ENCODE results near the gene ALG11. TPM values are rescaled to one million over a fixed set of nuclear protein-coding genes. Genes with fewer than 3 reads are reported as not detected.

ALG11 gene
- polyA plus RNA-seq, 1 donor from 2014 or later = 29.2 TPM

DNA sequence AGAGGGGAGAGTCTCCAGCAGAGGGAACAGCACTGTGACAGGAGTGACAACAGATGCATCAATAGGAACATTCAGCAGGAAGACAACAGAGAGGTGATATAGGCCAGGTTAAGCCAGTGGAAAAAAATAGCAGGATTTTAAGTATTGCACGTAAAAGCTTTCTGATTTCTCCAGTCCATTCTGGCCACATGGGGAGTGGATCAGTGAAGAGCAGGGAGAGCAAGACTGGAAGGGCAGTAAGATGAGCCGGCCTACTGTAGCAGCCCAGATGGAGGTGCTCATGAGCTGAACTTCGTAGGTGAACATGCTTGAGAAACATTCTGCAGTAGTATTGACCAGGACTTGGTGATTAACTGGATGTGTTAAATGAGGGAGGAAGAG is 14.0 kb downstream of the ALG11 start:
- Histone ChIP-seq H3K9me3 (ENCODE audit: low read length) (peaks cover 4% of the 10 kb centered on the region), H3K4me3 (ENCODE audit: low read length) (no peak overlapping the region), H3K9ac (ENCODE audit: low read length) (no peak overlapping the region), H3K4me2 (ENCODE audit: low read length) (no peak overlapping the region), H4K20me1 (ENCODE audit: insufficient read depth) (no peaks in the 10 kb centered on the region), H2AFZ (ENCODE audit: low read depth, low read length) (no peak overlapping the region), H3K79me2 (replicated peaks; ENCODE audit: insufficient read depth, low read length) (no peaks in the 10 kb centered on the region), H3K27me3 (ENCODE audit: insufficient read depth, low read depth, low read length) (no peaks in the 10 kb centered on the region), H3K27ac (ENCODE audit: low read length) (no peak overlapping the region), H3F3A (ENCODE audit: insufficient read depth, low read length, poor library complexity, severe bottlenecking) (no peaks in the 10 kb centered on the region), H3K9me2 (ENCODE audit: insufficient read depth, low read length) (no peaks in the 10 kb centered on the region), H3K36me3 (ENCODE audit: insufficient read depth, low read length) (no peaks in the 10 kb centered on the region)
- TF ChIP-seq POLR2AphosphoS5 (IDR thresholded peaks at IDR 0.05) = no peak

DNA sequence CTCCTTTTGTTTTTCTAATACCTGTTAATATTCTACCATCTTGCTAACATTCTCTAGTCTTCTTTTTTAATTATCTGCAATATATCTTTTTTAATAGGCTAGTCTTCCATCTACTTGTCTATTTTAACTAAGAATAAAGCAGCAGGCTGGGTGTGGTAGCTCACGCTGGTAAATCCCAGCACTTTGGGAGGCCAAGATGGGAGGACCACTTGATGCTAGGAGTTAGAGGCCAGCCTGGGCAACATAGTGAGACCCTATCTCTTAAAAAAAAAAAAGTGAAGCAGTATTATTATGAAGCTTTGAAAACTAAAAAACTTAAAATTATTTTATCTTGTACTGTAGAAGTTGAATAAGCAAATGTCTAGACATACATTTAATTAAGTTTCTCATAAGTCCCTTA is 15.6 kb downstream of the ALG11 start:
- Histone ChIP-seq H3F3A (ENCODE audit: insufficient read depth, low read length, poor library complexity, severe bottlenecking) (no peaks in the 10 kb centered on the region), H3K27ac (ENCODE audit: low read length) (no peak overlapping the region), H2AFZ (ENCODE audit: low read depth, low read length) (no peak overlapping the region), H3K27me3 (ENCODE audit: insufficient read depth, low read depth, low read length) (no peaks in the 10 kb centered on the region), H3K36me3 (ENCODE audit: insufficient read depth, low read length) (no peaks in the 10 kb centered on the region), H3K9me3 (ENCODE audit: low read length) (peaks cover 4% of the 10 kb centered on the region), H3K9me2 (ENCODE audit: insufficient read depth, low read length) (no peaks in the 10 kb centered on the region), H3K4me2 (ENCODE audit: low read length) (no peak overlapping the region), H3K4me3 (ENCODE audit: low read length) (no peak overlapping the region), H3K9ac (ENCODE audit: low read length) (no peak overlapping the region), H3K79me2 (replicated peaks; ENCODE audit: insufficient read depth, low read length) (no peaks in the 10 kb centered on the region), H4K20me1 (ENCODE audit: insufficient read depth) (no peaks in the 10 kb centered on the region)
- TF ChIP-seq EZH2 (IDR thresholded peaks at IDR 0.05; ENCODE audit: borderline replicate concordance, insufficient read depth, low read length, poor library complexity, severe bottlenecking) = no peak
- no peak for TF ChIP-seq POLR2AphosphoS5 (IDR thresholded peaks at IDR 0.05)
- TF ChIP-seq TAF1 (IDR thresholded peaks at IDR 0.05; ENCODE audit: low read depth) = no peak
- TF ChIP-seq, protein P1, sequence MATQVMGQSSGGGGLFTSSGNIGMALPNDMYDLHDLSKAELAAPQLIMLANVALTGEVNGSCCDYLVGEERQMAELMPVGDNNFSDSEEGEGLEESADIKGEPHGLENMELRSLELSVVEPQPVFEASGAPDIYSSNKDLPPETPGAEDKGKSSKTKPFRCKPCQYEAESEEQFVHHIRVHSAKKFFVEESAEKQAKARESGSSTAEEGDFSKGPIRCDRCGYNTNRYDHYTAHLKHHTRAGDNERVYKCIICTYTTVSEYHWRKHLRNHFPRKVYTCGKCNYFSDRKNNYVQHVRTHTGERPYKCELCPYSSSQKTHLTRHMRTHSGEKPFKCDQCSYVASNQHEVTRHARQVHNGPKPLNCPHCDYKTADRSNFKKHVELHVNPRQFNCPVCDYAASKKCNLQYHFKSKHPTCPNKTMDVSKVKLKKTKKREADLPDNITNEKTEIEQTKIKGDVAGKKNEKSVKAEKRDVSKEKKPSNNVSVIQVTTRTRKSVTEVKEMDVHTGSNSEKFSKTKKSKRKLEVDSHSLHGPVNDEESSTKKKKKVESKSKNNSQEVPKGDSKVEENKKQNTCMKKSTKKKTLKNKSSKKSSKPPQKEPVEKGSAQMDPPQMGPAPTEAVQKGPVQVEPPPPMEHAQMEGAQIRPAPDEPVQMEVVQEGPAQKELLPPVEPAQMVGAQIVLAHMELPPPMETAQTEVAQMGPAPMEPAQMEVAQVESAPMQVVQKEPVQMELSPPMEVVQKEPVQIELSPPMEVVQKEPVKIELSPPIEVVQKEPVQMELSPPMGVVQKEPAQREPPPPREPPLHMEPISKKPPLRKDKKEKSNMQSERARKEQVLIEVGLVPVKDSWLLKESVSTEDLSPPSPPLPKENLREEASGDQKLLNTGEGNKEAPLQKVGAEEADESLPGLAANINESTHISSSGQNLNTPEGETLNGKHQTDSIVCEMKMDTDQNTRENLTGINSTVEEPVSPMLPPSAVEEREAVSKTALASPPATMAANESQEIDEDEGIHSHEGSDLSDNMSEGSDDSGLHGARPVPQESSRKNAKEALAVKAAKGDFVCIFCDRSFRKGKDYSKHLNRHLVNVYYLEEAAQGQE (IDR thresholded peaks at IDR 0.05; ENCODE audit: borderline replicate concordance) = no peak
- no peak for TF ChIP-seq EP300 (conservative IDR thresholded peaks at IDR 0.05; ENCODE audit: poor library complexity, severe bottlenecking)
- TF ChIP-seq RAD21 (conservative IDR thresholded peaks at IDR 0.05) = no peak
- TF ChIP-seq MXI1 (conservative IDR thresholded peaks at IDR 0.05; ENCODE audit: poor library complexity, severe bottlenecking) = no peak
- TF ChIP-seq, protein P2, sequence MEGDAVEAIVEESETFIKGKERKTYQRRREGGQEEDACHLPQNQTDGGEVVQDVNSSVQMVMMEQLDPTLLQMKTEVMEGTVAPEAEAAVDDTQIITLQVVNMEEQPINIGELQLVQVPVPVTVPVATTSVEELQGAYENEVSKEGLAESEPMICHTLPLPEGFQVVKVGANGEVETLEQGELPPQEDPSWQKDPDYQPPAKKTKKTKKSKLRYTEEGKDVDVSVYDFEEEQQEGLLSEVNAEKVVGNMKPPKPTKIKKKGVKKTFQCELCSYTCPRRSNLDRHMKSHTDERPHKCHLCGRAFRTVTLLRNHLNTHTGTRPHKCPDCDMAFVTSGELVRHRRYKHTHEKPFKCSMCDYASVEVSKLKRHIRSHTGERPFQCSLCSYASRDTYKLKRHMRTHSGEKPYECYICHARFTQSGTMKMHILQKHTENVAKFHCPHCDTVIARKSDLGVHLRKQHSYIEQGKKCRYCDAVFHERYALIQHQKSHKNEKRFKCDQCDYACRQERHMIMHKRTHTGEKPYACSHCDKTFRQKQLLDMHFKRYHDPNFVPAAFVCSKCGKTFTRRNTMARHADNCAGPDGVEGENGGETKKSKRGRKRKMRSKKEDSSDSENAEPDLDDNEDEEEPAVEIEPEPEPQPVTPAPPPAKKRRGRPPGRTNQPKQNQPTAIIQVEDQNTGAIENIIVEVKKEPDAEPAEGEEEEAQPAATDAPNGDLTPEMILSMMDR (IDR thresholded peaks at IDR 0.05; ENCODE audit: poor library complexity, severe bottlenecking) = no peak
- TF ChIP-seq SMC3 (conservative IDR thresholded peaks at IDR 0.05; ENCODE audit: poor library complexity) = no peak

DNA sequence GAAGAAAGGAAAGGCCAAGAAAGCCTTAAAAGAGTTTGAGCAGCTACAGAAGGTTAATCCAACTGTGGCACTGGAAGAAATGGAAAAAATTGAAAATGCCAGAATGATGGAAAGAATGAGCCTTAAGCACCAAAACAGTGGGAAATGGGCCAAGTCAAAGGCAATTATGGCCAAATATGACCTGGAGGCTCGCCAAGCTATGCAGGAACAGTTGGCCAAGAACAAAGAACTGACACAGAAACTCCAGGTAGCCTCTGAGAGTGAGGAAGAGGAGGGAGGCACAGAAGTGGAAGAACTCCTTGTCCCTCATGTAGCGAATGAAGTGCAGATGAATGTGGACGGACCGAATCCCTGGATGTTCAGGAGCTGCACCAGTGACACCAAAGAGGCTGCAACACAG is 17.4 kb downstream of the ALG11 start:
- H3K4me2 ChIP-seq (ENCODE audit: low read length) = no peak overlapping the region
- H4K20me1 ChIP-seq (ENCODE audit: insufficient read depth) = no peaks in the 10 kb centered on the region
- no peaks in the 10 kb centered on the region for H3K9me2 ChIP-seq (ENCODE audit: insufficient read depth, low read length)
- no peaks in the 10 kb centered on the region for H3K27me3 ChIP-seq (ENCODE audit: insufficient read depth, low read depth, low read length)
- peaks cover 4% of the 10 kb centered on the region for H3K9me3 ChIP-seq (ENCODE audit: low read length)
- H3K27ac ChIP-seq (ENCODE audit: low read length) = no peak overlapping the region
- H3K9ac ChIP-seq (ENCODE audit: low read length) = no peak overlapping the region
- no peak overlapping the region for H3K4me3 ChIP-seq (ENCODE audit: low read length)
- H3K36me3 ChIP-seq (ENCODE audit: insufficient read depth, low read length) = no peaks in the 10 kb centered on the region
- H3F3A ChIP-seq (ENCODE audit: insufficient read depth, low read length, poor library complexity, severe bottlenecking) = no peaks in the 10 kb centered on the region
- no peak overlapping the region for H2AFZ ChIP-seq (ENCODE audit: low read depth, low read length)
- no peaks in the 10 kb centered on the region for H3K79me2 ChIP-seq (replicated peaks; ENCODE audit: insufficient read depth, low read length)
- TF ChIP-seq EP300 (conservative IDR thresholded peaks at IDR 0.05; ENCODE audit: poor library complexity, severe bottlenecking) = no peak
- no peak for TF ChIP-seq EZH2 (IDR thresholded peaks at IDR 0.05; ENCODE audit: borderline replicate concordance, insufficient read depth, low read length, poor library complexity, severe bottlenecking)
- no peak for TF ChIP-seq MXI1 (conservative IDR thresholded peaks at IDR 0.05; ENCODE audit: poor library complexity, severe bottlenecking)
- TF ChIP-seq, protein P2 (IDR thresholded peaks at IDR 0.05; ENCODE audit: poor library complexity, severe bottlenecking) = no peak
- TF ChIP-seq, protein P1 (IDR thresholded peaks at IDR 0.05; ENCODE audit: borderline replicate concordance) = no peak
- TF ChIP-seq RAD21 (conservative IDR thresholded peaks at IDR 0.05) = no peak
